GM10266 (cell line): Measurements from ENCODE around the gene FKBP6.
A peak's percentile ranks its signal among the peaks of the same experiment; 100 is the strongest.
"Not testable (repeated sequence)": the region's sequence is repeated elsewhere in the genome, so short reads cannot be mapped to it uniquely, and the experiment has no call there.

Source experiments
- DNase-seq: peaks from one replicate; pipeline ENCODE4 v3.0.0; 2012; ENCODE audit errors: extremely low spot score
- TF ChIP-seq, protein P1 (sequence below): IDR thresholded peaks from 2 replicates; pipeline ENCODE4 v1.5.1; 2012; ENCODE audit warnings: mild to moderate bottlenecking, low read depth; ENCODE audit not compliant: control insufficient read depth, insufficient read depth; ENCODE audit errors: missing control alignments

The FKBP6 gene

DNA sequence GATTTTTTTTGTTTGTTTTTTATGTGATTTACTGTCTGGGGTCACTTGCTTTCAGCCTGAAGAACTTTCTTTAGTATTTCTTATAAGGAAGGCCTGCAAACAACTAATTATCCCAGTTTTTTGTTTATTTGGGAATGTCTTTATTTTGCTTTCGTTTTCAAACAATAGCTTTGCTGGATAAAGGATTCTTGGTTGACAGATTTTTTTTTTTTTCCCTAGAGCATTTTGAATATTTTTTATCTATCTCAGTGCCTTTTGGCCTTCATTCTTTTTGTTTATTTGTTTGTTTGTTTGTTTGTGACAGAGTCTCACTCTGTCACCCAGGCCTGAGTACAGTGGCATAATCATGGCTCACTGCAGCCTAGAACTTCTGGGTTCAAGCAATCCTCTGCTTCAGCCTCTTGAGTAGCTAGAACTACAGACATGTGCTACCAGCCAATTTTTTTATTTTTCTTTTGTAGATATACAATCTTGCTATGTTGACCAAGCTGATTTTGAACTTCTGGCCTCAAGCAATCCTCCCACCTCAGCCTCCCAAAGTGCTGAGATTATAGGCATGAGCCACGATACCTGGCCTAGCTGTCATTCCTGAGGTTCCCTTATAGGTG is 59.4 kb downstream of the FKBP6 start:
- DNase-seq = no peak
- TF ChIP-seq, protein P1, sequence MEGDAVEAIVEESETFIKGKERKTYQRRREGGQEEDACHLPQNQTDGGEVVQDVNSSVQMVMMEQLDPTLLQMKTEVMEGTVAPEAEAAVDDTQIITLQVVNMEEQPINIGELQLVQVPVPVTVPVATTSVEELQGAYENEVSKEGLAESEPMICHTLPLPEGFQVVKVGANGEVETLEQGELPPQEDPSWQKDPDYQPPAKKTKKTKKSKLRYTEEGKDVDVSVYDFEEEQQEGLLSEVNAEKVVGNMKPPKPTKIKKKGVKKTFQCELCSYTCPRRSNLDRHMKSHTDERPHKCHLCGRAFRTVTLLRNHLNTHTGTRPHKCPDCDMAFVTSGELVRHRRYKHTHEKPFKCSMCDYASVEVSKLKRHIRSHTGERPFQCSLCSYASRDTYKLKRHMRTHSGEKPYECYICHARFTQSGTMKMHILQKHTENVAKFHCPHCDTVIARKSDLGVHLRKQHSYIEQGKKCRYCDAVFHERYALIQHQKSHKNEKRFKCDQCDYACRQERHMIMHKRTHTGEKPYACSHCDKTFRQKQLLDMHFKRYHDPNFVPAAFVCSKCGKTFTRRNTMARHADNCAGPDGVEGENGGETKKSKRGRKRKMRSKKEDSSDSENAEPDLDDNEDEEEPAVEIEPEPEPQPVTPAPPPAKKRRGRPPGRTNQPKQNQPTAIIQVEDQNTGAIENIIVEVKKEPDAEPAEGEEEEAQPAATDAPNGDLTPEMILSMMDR = no peak

DNA sequence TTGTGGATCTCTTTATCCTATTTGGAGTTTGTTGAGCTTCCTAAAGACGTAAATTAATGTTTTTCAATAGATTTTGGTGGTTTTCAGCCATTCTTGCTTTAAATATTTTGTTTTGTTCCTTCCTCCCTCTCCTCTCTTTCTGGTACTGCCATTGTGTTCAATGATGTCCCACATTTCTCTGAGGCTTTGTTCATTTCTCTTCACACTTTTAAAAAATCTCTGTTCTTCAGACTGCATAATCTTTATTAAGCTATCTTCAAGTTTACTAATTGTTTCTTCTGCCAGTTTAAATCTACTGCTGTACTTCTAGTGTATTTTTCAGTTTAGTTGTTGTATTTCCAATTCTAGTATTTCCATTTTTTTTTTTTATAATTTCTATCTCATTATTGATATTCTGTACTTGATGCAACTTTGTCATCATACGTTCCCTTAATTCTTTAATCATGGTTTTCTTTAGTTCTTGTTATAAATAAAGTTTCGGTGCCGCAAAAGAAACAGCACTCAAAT is 60.0 kb downstream of the FKBP6 start:
- TF ChIP-seq, protein P1 = no peak
- DNase-seq = no peak

DNA sequence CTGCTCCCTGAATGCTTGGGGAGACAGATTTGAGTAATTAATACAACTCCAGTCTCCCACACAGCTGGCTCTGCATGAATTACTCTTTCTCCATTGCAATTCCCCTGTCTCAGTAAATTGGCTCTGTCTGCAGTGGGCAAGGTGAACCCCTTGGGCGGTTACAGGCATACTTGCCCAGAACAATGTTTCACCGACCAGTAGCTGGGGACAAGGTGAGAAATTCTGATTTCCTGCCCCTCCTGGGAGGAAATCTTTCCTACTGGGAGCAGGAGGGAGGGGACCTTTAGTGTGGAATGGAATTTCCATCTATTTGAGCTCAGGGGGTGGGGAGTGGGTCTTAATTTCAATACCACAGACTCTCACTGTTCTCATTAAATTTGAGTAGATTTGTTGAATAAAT is 63.4 kb downstream of the FKBP6 start:
- TF ChIP-seq, protein P1 = no peak
- no peak for DNase-seq

DNA sequence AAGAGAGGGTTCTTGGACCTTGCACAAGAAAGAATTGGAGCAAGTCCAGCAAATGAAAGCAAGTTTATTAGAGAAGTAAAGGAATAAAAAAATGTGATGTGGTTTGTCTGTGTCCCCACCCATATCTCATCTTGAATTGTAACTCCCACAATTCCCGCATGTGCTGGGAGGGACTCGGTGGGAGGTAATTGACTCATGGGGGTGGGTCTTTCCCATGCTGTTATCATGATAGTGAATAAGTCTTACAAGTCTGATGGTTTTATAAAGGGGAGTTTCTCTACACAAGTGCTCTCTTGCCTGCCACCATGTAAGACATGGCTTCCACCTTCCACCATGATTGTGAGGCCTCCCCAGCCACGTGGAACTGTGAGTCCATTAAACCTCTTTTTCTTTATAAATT is 66.5 kb downstream of the FKBP6 start:
- TF ChIP-seq, protein P1 = no peak

DNA sequence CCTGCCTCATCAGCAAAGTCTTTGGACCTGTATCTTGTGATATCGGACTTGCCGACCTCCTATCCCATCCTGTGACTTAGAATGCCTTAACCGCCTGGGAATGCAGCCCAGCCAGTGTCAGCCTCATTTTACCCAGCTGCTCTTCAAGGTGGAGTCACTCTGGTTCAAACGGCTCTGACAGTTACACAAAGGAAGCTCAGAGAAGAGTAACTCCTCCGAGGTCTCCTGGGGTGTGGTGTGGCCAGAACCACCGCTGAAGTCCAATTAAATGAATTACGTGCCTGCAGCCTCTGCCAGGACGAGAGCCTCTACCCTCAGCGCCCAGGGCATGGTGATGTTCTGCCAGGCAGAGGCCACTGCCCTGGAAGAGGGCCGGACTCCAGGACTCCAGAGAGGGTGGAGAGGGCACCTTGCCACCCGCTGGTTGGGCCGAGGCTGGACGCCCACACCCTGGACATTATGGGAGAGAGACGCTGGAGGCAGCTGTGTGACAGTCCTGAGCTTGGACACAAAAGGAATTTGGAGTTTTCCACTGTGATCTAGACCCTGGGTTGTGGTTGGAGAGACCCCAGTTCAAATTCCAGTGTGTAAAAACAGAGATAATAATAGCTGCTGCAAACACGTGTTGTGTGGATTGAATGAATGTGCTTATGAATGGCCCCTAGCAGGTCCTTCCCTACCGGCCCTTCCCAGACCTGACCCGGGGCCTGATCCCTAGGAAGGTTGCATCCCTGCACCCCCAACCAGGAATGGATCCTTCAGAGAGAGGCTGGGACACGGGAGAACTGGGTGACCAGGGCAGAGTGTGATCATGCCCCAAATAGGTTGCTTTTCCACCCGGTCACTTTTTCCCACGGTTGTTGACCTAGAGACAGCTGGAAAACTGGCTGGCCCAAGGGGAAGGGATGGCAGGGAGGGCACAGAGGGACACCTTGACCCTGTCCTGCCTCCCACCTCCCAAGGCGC is 67.9 kb downstream of the FKBP6 start:
- DNase-seq = no peak
- TF ChIP-seq, protein P1 = no peak

More for the DNA sequence above, 66.5 kb downstream of the FKBP6 start:
- DNase-seq = no peak

DNA sequence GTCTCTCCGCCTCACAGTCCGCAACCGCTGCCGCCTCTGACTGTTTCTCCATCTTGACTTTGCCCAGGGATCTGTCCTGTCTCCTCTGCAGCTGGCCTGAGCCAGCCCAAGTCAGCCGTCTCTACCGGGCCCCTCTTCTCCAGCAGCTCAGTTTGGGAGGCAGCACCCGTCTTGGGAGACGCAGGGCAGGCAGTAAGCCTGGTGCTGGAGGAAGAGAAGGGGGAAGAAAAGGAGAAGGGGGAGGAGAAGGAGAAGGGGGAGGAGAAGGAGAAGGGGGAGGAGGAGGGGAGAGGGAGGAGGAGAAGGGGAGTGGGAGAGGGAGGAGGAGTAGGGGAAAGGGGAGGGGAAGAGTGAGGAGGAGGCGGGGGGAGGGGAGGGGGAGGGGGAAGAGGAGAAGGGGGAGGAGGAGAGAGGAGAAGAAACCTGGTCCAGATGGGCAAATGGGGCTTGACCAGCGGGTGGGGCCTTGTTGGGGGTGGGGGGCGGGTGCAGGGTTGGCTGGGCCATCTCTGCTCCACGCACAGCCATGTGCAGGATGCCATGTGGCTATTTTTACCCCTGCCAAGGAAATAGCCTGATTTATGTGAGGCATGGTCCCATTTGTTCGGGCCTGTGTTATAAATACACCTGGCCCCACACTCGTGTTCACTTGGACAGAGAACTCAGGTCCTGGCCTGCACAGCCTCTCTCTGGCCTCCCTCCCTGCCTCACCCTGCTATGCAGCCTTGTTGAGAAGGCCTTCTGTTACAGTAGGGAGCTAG is 69.7 kb downstream of the FKBP6 start:
- no peak for DNase-seq
- TF ChIP-seq, protein P1 = no peak

DNA sequence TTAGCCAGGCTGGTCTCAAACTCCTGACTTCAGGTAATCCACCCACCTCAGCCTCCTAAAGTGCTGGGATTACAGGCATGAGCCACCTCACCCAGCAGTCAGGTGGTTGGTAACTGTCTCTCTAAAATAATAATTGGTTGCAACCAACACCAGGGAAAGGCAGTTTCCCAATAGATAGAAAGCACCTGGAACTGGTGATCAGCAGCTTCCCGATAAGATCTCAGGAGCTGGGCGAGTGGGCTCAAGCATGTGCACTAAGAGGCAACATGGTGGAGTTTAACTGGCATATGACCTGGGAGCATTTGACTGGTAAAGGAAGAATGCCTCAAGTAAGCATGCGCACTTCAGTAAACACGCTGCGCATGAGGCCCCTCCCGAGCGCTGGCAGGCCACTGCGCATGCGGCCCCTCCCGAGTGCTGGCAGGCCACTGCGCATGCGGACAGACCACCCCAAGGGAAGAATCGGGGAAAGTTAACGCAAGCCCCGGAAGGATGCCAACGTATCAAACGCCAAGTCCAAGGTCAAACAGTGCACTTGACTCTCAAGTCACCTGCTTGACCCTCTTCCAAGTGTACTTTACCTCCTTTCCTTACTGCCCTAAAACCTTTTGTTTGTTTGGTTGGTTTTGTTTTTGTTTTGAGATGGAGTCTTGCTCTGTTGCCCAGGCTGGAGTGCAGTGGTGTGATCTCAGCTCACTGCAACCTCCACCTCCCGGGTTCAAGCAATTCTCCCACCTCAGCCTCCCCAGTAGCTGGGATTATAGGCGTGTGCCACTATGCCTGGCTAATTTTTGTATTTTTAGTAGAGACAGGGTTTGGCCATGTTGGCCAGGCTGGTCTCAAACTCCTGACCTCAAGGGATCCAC is 71.5 kb downstream of the FKBP6 start:
- DNase-seq = peak; percentile 59

DNA sequence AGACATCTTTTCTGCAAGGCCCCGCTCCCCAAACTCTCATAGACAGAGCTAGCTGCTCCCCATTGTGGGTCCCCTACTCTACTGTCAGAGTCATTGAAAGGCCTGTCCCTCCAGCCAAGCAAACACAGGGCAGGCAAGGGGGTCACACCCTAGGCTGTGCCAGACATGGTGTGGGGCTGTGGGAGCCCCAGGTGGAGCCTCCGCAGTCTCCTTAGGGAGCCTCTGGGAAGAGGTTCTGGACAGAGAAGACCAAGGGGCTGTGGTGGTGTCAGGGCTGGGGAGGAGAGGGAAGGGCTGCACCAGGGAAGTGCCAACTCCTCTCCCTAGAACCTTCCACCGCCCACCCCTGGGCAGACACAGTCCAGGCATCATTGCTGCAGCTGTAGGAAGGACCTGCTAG is 76.9 kb downstream of the FKBP6 start:
- DNase-seq = not testable (repeated sequence)
